HG02610 (cell line): ENCODE measurements around the gene WHRN.

ENCODE experiments used
- ATAC-seq: cut with Tn5 transposase; IDR thresholded peaks from one replicate; pipeline ENCODE4 v1.9.1; 2021; ENCODE audit warnings: mild to moderate bottlenecking, moderate library complexity; ENCODE audit not compliant: unreplicated experiment

Gene WHRN

DNA sequence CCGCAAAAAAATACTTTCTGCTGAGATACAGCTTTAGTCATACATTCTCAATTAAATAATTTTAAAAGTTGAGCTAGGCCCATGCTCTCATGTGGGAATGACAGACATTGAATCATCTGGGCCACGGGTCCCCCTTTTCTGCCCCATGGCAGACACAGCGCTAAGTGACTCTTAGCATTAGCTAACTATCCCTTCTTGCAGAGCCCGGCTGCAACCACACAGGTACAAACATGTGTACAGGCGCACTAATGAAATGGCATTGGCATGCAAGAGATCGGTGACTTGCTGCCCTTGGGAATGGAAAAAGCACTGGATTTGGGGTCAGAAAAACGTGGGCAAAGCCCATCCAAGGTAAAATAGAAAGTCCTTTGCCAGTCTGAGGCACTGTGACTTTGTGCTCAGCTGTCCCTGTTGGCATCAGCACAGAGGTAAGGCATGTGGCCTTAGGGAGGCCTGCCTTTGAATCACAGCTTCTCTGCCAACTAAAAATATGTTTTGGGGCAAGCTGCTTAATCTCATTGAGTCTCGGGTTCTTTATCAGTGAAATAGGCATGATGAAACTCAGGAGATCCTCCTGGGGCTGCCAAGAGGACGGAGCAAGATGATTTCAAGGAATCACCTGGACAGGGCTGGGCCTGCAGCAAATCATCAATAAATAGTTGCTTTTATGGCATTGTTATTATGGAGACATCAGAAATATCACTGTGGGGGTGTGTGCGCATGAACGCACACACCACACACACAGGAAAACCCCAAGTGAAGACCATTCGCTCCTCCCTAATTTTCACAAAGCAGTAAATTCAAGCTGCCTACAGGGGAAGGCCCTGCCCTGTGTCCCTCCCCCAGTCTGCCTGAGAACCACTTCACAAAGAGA, 54.2 kb downstream of the WHRN start:
- peak; percentile 65 for ATAC-seq

DNA sequence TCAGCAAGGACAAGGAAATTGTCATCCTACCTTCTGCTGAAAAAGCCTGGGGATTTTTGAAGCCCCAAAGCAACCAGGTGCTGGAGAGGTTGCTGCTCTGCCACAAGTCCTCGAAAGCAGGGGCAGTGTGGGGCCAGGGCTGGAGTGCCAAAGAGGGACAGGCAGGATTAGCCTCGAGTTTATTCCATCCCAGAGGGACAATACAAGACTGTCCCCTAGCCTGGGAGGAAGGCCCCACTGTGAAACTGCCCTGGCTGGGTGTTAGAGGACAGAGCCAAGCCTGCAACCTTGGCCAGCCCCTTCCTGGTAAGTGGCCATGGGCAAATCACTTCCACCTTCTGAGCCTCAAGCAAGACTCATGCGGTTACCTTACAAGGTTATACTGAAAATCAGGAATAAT, 55.1 kb downstream of the WHRN start:
- no peak for ATAC-seq

DNA sequence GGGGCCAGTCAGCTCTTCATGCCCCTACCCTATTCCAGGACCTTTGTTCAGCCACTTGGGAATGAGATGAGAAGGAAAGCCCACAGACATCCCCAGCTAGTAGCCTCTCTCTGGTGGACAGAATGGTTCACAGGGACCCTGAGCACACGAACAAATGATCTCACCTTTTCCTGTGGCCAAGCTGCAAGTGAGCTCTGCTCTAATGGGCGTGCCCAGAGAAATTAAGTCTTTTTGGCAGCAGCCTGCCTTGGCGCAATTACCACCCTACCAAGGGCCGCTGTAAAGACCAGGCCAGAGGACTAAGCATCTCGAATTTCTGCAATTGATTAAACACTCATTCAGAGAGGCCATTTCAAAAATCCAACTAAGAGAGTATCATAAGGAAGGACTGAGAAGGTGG, 56.0 kb downstream of the WHRN start:
- no peak for ATAC-seq

DNA sequence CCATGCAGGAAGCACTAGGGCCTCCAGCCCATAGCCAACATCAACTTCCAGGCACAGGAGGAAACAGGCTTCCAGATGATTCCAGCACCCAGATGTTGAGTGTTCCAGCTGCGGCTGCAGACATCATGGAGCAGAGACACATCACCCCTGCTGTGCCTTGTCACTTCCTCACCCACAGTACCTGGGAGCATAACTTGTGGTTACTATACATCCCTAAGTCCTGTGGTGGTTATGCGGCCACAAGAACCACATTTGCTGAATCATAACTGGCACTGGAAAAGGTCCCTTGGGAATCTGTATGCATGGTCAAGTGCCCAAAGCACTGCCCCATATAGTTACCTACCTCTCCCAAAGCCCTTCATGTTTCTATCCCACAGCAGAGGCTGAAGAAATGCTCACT, 56.6 kb downstream of the WHRN start:
- ATAC-seq: no peak

DNA sequence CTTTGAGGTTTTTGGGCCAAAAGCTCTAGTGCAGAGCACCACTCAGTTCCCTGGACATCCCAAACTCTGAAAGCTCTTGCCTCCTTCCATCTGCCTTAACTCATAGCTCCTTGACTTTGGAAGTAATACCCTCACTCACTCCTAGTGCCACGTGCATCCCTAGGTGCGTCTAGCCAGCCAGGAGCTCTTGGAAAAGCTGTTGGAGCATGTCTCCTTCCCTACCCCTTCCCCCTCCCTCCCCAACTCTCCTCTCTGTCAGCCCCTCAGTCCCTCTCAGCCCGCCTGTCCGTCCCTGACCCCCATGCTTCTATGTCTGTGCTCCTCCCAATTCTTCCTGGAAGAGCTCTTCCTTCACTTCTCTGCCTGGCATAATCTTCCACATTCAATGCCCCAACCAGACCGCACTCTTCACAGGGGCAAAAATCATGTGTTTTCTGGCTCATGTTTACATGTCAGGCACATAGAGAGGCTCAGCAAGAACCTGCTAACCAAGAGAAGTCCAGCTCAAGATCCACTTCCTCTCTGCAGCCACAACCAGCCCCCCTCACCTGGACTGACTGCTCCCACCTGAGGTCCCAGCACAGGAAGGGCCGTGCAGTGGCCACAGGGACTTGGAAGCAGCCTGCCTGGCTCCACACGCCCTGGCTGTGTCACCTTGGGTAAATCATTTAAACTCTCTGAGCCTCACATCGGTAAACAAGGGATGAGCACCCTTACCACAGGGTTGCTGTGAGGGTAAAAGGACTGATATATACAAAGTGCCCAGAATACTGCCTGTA, 58.4 kb downstream of the WHRN start:
- ATAC-seq: no peak

DNA sequence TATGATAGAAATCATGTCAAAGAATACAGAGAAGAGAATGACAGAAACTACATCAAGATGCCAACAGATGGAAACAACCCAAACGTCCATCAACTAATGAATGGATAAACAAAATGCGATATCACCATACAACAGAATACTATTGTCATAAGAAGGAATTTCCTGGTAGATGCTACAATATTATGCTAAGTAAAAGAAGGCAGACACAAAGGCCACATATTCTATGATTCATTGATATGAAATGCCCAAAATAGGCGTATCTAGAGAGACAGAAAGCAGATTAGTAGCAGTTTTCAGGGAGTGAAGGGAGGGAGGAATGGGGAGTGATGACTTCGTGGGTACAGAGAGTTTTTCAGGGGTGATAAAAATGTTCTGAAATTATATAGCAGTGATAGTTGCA, 59.2 kb downstream of the WHRN start:
- ATAC-seq: no peak

DNA sequence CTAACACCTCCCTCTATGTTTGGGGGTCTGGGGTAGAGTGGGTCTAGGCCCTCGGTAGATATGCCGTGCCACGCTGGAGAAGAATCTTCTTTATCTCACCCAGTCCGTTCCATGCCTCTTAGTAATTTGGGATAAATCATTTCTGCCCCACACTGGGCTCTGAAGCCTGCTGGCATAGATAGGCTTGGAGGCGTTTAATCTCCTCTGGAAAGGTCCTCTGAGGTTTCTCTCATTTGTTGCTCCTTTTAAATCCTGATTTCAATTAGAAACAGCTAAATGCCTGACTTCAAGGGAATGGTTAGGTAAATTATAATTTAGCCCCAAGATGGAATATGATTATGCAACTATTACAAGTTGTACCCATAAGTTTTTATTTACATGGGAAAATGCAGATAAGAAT, 59.7 kb downstream of the WHRN start:
- no peak for ATAC-seq

DNA sequence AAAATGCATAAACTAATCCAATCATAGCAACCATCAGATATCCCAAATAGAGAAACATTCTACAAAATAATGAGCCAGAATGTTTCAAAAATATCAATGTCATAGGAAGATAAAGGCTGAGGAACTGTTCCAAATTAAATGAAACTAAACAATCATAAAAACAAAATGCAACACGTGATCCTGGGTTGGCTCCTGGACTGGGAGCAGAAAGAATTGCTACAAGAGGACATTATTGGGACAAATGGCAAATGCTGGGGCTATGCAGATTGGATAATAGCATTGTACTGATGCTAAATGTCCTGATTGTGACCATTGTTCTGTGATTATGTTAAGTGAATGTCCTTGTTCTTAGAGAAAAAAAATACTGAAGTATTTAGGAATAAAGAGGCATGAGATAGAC, 63.3 kb downstream of the WHRN start:
- no peak for ATAC-seq

DNA sequence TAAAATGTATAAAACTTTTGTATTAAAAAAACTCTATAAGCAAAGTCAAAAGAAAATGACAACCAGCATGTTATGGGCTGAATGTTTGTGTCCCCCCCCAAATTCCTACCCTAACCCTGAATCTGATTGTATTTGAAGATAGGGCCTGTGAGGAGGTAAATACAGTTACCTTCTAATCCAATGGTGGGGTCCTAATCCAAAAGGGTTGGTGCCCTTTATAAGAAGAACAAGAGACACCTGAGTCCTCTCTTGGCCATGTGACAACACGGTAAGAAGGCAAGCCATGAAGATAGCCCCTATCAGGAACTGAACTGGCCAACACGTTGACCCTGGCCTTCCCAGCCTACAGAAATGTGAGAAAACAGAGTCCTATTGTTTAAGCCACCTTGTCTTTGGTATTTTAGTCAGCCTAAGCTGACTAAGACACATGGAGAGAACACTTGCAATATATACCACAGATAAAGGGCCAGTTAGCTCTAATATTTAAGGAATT, 67.8 kb downstream of the WHRN start:
- no peak for ATAC-seq

DNA sequence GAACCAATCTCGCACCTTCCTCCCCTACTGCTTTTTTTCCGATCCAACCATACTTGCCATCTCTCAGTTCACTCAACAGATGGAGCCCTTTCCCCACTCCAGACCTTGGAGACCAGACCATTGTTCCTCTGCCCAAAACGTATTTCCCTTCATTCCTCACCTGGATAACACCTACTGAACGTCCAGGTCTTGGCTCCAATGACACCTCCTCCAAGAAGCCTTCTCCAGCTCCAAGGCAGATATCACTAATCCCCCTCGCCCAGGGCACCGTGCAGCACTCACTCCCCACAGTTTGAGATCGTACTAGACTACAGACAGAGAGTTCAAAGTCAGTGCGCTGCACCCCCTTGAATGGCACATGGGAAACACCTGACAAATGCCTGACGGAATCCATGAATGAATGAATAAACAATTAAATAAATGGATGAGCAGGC, 70.4 kb downstream of the WHRN start:
- ATAC-seq: no peak

DNA sequence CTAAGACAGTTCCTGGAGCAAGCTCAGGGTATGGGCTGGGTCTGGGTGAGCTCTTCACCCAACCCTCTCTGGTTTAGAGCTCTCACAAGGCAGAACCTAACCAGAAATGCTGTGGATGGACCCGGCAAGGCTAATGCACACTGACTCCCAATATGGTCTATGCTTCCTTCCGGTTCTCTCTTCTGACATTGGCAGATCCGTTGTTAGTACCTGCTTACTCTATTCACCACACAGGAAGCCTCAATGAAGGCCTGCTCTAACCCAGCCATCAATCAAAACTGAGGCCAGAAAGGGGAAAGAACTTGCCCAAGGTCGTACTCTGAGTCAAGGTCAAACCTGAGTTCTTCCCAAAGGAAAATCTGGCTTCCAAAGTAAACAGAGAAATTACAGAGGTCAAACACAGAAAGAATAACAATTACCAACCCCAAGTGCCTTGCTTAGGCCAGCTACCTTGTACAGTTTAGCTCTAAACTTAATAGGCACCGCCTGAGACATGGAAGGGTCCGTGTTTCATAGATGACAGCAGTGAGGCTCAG, 71.5 kb downstream of the WHRN start:
- ATAC-seq: no peak

DNA sequence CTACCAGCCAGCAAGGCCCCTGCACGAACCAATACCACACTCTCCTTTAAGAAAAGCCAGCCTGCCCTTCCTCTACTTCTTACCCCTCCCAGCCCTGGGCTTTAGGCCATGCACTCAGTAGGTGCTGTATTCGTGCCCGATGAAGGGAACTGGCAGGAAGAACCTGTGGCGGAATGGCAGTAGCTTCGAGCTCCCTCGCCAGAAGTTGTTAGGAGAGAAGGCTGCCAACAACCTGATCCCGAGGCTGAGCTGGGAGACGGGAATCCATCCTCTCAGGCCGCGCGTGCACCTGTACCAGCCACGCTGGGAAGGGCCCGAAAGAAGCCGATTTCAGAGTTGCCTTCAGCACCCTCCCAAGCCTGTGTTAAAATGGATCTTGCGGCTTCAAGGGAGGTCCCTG, 72.2 kb downstream of the WHRN start:
- no peak for ATAC-seq

DNA sequence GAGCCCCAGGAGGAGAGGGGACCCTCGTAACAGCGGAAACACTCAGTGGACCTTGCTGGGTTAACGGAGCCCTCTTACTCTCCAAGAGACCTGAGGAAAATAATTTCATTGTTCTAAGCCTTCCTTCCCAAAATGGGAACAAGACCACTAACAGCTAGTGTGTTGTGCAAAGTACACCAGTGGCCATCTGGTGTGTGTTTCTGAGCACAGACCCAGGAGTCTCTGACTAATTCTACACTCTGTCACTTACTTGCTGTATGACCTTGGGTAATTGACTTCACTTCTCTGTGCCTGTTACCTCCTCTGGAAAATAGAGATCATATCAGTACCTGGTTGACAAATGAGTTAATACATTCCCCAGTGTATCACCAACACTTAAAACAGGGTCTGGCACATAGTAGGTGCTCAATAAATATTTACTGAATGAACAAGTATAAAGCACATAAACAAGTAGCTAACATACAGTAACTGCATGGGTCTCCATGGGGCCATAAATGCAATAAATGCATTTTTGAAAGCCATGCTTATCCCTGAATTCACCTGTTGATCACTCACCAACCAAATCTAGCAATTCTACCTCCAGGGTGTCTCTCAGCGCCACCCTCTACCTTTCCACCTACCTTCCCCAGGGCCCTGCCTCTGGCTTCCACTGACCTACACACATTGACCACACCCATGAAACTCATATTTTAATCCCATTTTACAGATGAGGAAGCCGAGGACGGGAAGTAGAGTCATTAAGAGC, 72.8 kb downstream of the WHRN start:
- no peak for ATAC-seq

DNA sequence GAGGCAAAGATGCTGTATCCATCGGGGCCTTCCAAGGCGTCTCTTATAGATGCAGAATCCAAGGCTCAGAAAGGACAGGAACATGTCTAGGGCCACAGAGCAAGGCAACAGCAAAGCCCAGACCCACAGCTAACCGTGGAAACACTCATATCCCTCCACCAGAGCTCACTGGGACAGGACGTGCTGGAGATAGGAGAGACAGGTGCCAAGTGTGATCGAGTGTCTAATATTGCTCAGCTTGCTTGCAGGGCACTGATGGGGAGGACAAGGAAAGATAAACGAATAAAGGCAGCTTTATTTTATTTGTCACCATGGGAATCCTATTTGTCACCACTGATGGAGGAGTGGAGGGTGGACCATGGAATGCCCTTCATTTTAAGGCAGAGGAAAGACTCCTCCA, 73.5 kb downstream of the WHRN start:
- ATAC-seq: no peak

DNA sequence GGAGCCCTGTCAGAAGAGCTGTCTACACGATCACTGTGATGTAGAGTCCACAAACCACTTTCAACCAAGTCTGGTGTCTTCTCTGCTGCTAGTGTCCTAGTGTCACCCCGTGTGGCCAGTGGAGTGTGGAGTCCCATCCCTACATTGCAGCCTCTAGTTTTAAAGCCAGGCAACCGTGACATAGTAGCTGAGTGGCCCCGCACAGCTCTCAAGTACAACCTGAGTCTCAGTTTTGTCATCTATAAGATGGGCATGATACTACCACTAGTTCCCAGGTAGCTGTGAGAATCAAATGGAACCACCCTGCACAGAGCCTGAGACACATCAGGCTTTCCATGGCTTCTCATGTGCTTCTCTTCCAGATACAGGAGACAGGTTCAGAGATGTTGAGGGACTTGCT, 74.3 kb downstream of the WHRN start:
- ATAC-seq: no peak

DNA sequence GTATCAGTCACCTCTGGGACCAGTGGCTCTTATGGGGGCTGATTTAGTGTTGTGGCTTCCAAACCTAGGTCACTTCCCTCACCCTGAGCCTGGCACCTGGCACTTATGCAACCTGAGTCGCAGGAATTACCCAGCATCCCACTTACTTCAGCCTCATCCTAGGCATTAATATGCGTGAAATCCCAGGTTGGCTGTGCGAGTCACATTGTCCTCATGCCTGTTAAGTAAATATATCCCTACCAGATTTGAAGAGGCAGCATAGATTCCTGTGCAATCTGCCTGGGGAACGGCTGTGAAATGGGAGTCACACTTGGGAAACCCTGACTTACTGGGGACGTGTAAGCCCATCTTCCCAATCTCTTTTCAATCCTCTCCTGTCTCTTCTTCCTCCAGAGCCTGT, 74.8 kb downstream of the WHRN start:
- ATAC-seq: no peak

DNA sequence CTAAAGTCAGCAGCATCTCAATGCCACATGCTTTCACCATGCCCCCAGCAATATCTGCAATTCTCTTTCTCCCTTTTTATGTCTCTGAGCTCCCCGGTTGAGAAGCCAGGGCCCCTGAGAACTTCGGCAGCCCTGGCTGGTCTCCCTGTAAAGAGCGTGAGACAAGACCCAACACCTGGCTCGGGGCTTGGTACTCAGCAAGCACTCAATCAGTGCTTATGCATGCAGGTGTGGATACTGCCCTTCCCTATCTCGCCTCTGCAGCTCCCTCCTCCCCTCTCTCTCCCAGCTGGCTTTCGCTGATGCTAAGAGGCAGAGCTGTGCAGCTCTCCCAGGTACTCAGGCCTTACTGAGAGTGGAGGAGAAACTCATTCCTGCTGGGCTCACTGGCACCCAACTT, 75.8 kb downstream of the WHRN start:
- ATAC-seq: no peak

DNA sequence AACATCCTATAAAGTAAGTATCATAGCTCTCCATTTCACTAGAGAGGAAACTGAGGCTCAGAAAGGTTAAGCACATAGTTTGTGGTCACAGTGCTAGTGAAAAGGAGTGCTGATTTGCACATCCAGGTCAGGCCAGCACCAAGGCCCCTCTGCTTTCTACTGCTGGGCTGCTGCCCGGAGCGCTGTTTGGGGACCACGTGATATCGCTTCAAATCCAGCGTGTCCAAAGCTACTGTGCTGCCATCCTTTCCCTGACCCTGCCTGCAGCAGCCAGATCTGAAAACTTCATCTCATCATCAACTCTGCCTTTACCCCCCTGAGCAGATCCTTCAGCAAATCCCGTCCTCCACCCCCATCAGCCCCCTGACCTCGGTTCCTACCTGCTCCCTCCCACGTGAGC, 76.8 kb downstream of the WHRN start:
- no peak for ATAC-seq

DNA sequence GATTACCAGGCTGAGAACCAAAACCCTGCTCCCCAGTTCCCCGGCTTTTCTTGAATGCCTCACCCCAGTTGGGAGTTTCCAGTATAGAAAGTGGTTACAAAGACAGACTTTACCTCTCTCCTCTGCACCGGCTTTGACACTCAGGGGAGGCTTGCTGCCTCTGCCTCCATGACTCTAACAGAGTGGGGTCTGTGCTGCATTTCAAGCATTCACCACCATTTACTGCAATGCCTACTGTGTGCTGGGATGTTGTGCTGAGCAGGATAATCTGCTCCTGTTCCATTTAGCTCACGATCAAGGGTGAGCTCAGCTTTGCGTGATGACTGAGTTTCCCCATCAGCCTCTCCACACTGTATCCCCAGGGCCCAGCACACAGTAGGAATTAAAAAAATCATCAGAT, 77.6 kb downstream of the WHRN start:
- no peak for ATAC-seq

DNA sequence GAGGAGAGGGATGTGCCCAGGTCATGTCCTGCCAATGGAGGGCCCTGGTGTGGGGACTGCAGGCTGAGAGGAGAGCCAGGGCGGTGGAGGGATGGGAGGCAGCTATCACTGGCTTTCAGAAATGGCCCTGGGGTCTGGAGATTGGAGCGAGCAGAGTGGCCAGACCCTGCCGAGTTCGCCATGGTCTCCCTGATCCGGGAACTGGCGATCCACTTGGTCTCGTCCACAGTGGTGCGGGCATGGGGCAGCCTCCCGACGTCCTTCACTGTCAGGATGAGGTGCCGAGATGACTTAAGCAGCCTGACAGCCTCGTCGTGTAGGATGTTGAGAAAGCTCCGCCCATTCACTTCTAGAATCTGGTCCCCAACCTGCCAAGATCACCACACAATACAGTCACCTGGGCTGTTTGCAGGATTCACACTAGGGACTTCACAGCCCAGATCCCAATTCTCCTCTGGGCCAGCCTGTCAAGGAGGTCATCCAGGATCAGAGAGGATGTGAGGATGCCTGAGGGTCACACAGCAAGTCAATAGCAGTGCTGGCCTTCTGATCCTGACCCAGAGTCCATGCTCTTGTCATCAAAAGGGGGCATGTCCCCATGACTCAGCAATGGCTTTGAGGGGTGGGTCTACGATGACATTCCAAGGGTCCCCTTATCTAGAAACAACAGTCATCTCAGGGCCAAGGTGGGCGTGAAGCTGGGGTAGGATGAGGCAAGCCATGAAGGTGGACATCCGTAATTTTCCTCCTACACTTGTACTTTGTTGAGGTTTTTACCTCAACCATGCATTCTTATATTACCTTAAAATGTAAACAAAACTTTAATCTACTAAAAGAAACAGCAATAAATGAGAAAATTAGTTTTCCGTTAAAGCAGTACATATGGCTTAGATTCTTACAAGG, 79.0 kb downstream of the WHRN start:
- no peak for ATAC-seq
